Gastroesophageal sphincter (tissue), 4 donors: ENCODE measurements around the gene KCNK4. TPM values are rescaled to one million over a fixed set of nuclear protein-coding genes. Genes with fewer than 3 reads are reported as not detected.

Experiments used
- small RNA-seq, 4 donors: library from RNA; depleted of rRNA; stranded (forward); fragments of <200 nt; gene quantifications; one replicate each; pipeline ENCODE3, GENCODE V24; 2016
- total RNA-seq, 4 donors: library from RNA; depleted of rRNA; stranded (reverse); fragments of >200 nt; gene quantifications; one replicate each; pipeline ENCODE4 v1.1.0, GENCODE V29; 2016

KCNK4 gene
- total RNA-seq, 4 donors from 2014 or later = 0.31 TPM; not detected in 3

Small RNA genes within 50 kb of the gene (small RNA-seq; reads per million reads assigned to genes)
- gene MIR7155 = 0 to 1.2 (median 0.87) reads per million in 4 donors
- 0 reads per million in 4 donors for gene RF00019

Other genes starting within 250 kb of the KCNK4 start
- 10 to 100 TPM; 26.9 to 56.2 (median 30.4) TPM for gene MACROD1, start 125.2 kb upstream of the KCNK4 start, total RNA-seq
- 100 to 1,000 TPM in 1 of 4 donors, 10 to 100 TPM in 3; 88.6 to 134 (median 94.0) TPM for gene STIP1, start 105.1 kb upstream of the KCNK4 start, total RNA-seq
- 10 to 100 TPM; 14.5 to 28.5 (median 17.0) TPM for gene FERMT3, start 84.6 kb upstream of the KCNK4 start, total RNA-seq
- 10 to 100 TPM; 41.4 to 59.9 (median 50.3) TPM for gene TRPT1, start 65.1 kb upstream of the KCNK4 start, total RNA-seq
- gene NUDT22, start 65.0 kb upstream of the KCNK4 start, total RNA-seq = 10 to 100 TPM; 36.8 to 53.7 (median 45.8) TPM
- 10 to 100 TPM in 3 of 4 donors, 1 to 10 TPM in 1; 7.1 to 33.5 (median 28.9) TPM for gene DNAJC4, start 60.8 kb upstream of the KCNK4 start, total RNA-seq
- 100 to 1,000 TPM in 2 of 4 donors, 10 to 100 TPM in 2; 49.9 to 152 (median 88.6) TPM for gene VEGFB, start 56.7 kb upstream of the KCNK4 start, total RNA-seq
- gene FKBP2, start 50.2 kb upstream of the KCNK4 start, total RNA-seq = 10 to 100 TPM; 45.5 to 78.3 (median 58.4) TPM
- gene PPP1R14B, start 44.4 kb upstream of the KCNK4 start, total RNA-seq = 100 to 1,000 TPM in 1 of 4 donors, 10 to 100 TPM in 3; 37.2 to 123 (median 70.9) TPM
- 10 to 100 TPM; 16.2 to 33.2 (median 25.1) TPM for gene PLCB3, start 39.8 kb upstream of the KCNK4 start, total RNA-seq
- 100 to 1,000 TPM in 3 of 4 donors, 10 to 100 TPM in 1; 97.1 to 156 (median 135) TPM for gene BAD, start 6.6 kb upstream of the KCNK4 start, total RNA-seq
- 10 to 100 TPM; 14.0 to 37.1 (median 27.6) TPM for gene GPR137, start 5.5 kb upstream of the KCNK4 start, total RNA-seq
- not detected for gene CATSPERZ, start 9.1 kb downstream of the KCNK4 start, total RNA-seq
- gene ESRRA, start 14.2 kb downstream of the KCNK4 start, total RNA-seq = 10 to 100 TPM; 39.8 to 77.1 (median 71.2) TPM
- gene TRMT112, start 26.3 kb downstream of the KCNK4 start, total RNA-seq = 100 to 1,000 TPM; 180 to 267 (median 218) TPM
- gene PRDX5, start 26.8 kb downstream of the KCNK4 start, total RNA-seq = 100 to 1,000 TPM; 179 to 260 (median 181) TPM
- gene CCDC88B, start 48.9 kb downstream of the KCNK4 start, total RNA-seq = 1 to 10 TPM; 7.6 to 9.4 (median 8.5) TPM
- gene RPS6KA4, start 67.9 kb downstream of the KCNK4 start, total RNA-seq = 10 to 100 TPM; 21.2 to 44.2 (median 28.3) TPM